ENCODE data around the gene PYM1. TPM values are rescaled to one million over a fixed set of nuclear protein-coding genes. Genes with fewer than 3 reads are reported as not detected.
A peak's percentile ranks its signal among the peaks of the same experiment; 100 is the strongest.

PYM1 gene
- total RNA-seq, 2 donors from 2014 or later: 17.6 to 20.6 TPM

GRCh38 chr12:55937981-55938380 is 10.3 kb upstream of the PYM1 start:
- Histone ChIP-seq H3K36me3 (peaks cover 4% of the 10 kb centered on the region), H3K9me3 (no peaks in the 10 kb centered on the region), H3K4me1 (peaks cover 0 to 29% of the 10 kb centered on the region in 2 donors), H3K4me3 (no peak overlapping the region), H3K27ac (no peak overlapping the region), H3K27me3 (no peaks in the 10 kb centered on the region)
- DNase-seq (ENCODE audit: low spot score): no peak
- TF ChIP-seq CTCF (IDR thresholded peaks at IDR 0.05): no peak

GRCh38 chr12:55935738-55936151 is 8.1 kb upstream of the PYM1 start:
- TF ChIP-seq CTCF (IDR thresholded peaks at IDR 0.05): peak in 1 of 2 donors; percentile 27
- H3K4me3 ChIP-seq: peak overlapping the region in 1 of 2 donors; percentile 41
- no peaks in the 10 kb centered on the region for H3K9me3 ChIP-seq
- H3K27ac ChIP-seq: peak overlapping the region; percentile 62 to 65
- H3K27me3 ChIP-seq: no peaks in the 10 kb centered on the region
- peaks cover 0 to 44% of the 10 kb centered on the region in 2 donors for H3K4me1 ChIP-seq
- DNase-seq (ENCODE audit: low spot score): no peak
- H3K36me3 ChIP-seq: no peaks in the 10 kb centered on the region

- H3K9me3 ChIP-seq: no peaks in the 10 kb centered on the region
- no peak overlapping the region for H3K4me3 ChIP-seq
- H3K4me1 ChIP-seq: peaks cover 0 to 40% of the 10 kb centered on the region in 2 donors
- H3K36me3 ChIP-seq: no peaks in the 10 kb centered on the region
- no peak for DNase-seq (ENCODE audit: low spot score)
- peak overlapping the region in 1 of 2 donors; percentile 62 for H3K27ac ChIP-seq
- no peaks in the 10 kb centered on the region for H3K27me3 ChIP-seq
- TF ChIP-seq CTCF (IDR thresholded peaks at IDR 0.05): no peak
Observed at GRCh38 chr12:55934773-55935172, 7.1 kb upstream of the PYM1 start.

- TF ChIP-seq CTCF (IDR thresholded peaks at IDR 0.05): no peak
- no peak overlapping the region for H3K27ac ChIP-seq
- DNase-seq (ENCODE audit: low spot score): no peak
- H3K9me3 ChIP-seq: no peaks in the 10 kb centered on the region
- H3K36me3 ChIP-seq: no peaks in the 10 kb centered on the region
- H3K4me3 ChIP-seq: no peak overlapping the region
- peaks cover 0 to 44% of the 10 kb centered on the region in 2 donors for H3K4me1 ChIP-seq
- H3K27me3 ChIP-seq: no peaks in the 10 kb centered on the region
Observed at GRCh38 chr12:55933799-55934742, 6.4 kb upstream of the PYM1 start.

- no peaks in the 10 kb centered on the region for H3K27me3 ChIP-seq
- H3K4me1 ChIP-seq: peaks cover 0 to 52% of the 10 kb centered on the region in 2 donors
- no peaks in the 10 kb centered on the region for H3K9me3 ChIP-seq
- no peaks in the 10 kb centered on the region for H3K36me3 ChIP-seq
- no peak overlapping the region for H3K4me3 ChIP-seq
- no peak overlapping the region for H3K27ac ChIP-seq
- DNase-seq (ENCODE audit: low spot score): no peak
- TF ChIP-seq CTCF (IDR thresholded peaks at IDR 0.05): no peak
Observed at GRCh38 chr12:55933169-55933798, 5.6 kb upstream of the PYM1 start.

All from right atrium auricular region (tissue), 2 donors.